SU-DHL-6 (cell line): Measurements from ENCODE around the gene SRPK1.
"Not testable (repeated sequence)": the region's sequence is repeated elsewhere in the genome, so short reads cannot be mapped to it uniquely, and the experiment has no call there.

Source experiments
- H2AFZ ChIP-seq: fragments of 200-600 bp; sonication (generic); 2 replicates; pipeline ENCODE4 v1.6.1; 2014; ENCODE audit warnings: low read depth, mild to moderate bottlenecking, moderate library complexity, mixed read lengths, antibody characterized with exemption, low read length; ENCODE audit not compliant: severe bottlenecking
- H3F3A ChIP-seq: fragments of 200-600 bp; shearing (Covaris generic); 2 replicates; pipeline ENCODE4 v1.6.0; 2016; ENCODE audit warnings: antibody characterized with exemption, mild to moderate bottlenecking; ENCODE audit not compliant: insufficient read depth
- H3K27ac ChIP-seq: fragments of 200-600 bp; sonication (generic); 2 replicates; pipeline ENCODE4 v1.5.1; 2016; ENCODE audit warnings: low read depth, mild to moderate bottlenecking, low read length, moderate library complexity, mixed read lengths
- H3K27me3 ChIP-seq: fragments of 200-600 bp; sonication (generic), shearing (Covaris generic); 2 replicates; pipeline ENCODE4 v1.6.0; 2014; ENCODE audit warnings: mild to moderate bottlenecking, low read length
- H3K36me3 ChIP-seq: fragments of 200-600 bp; sonication (generic); 2 replicates; pipeline ENCODE4 v1.6.1; 2014; ENCODE audit warnings: mild to moderate bottlenecking, low read length, mixed read lengths
- H3K4me2 ChIP-seq: fragments of 300-600, 200-600 bp; shearing (Covaris generic), sonication (generic); 2 replicates; pipeline ENCODE4 v1.6.0; 2014; ENCODE audit warnings: low read length, low read depth, mild to moderate bottlenecking; ENCODE audit not compliant: poor library complexity, severe bottlenecking
- H3K4me3 ChIP-seq: fragments of 200-600 bp; sonication (generic); 2 replicates; pipeline ENCODE4 v1.5.1; 2014; ENCODE audit warnings: antibody characterized with exemption, low read length, mild to moderate bottlenecking, mixed read lengths; ENCODE audit not compliant: insufficient read depth, poor library complexity, severe bottlenecking
- H3K79me2 ChIP-seq: fragments of 200-600 bp; sonication (generic); 2 replicates; pipeline ENCODE4 v1.6.1; 2014; ENCODE audit warnings: mild to moderate bottlenecking, low read length, moderate library complexity; ENCODE audit not compliant: insufficient read depth
- H3K9ac ChIP-seq: fragments of 200-600 bp; sonication (generic); 2 replicates; pipeline ENCODE4 v1.7.0; 2014; ENCODE audit warnings: mild to moderate bottlenecking, low read length
- H3K9me2 ChIP-seq: fragments of 200-600 bp; sonication (generic); replicated peaks from 2 replicates; pipeline ENCODE4 v1.6.1; 2014; ENCODE audit warnings: low read length; ENCODE audit not compliant: insufficient read depth
- H3K9me3 ChIP-seq: fragments of 200-600 bp; sonication (generic); 2 replicates; pipeline ENCODE4 v1.6.1; 2014; ENCODE audit warnings: low read length, mixed read lengths; ENCODE audit not compliant: insufficient read depth
- H4K20me1 ChIP-seq: fragments of 200-600 bp; sonication (generic); 2 replicates; pipeline ENCODE4 v1.6.1; 2014; ENCODE audit warnings: low read depth, mild to moderate bottlenecking, antibody characterized with exemption, low read length, moderate library complexity, mixed read lengths
- EZH2phosphoT487 ChIP-seq: fragments of 200-600 bp; sonication (generic), shearing (Covaris generic); conservative IDR thresholded peaks from 2 replicates; pipeline ENCODE4 v1.6.1; 2018; ENCODE audit warnings: mild to moderate bottlenecking, antibody characterized with exemption, low read length, moderate library complexity, mixed read lengths
- TF ChIP-seq, protein P1 (sequence below): fragments of 200-600 bp; sonication (generic); IDR thresholded peaks from one replicate; pipeline ENCODE4 v1.5.1; 2017; ENCODE audit warnings: antibody characterized with exemption, mild to moderate bottlenecking, low read length, moderate library complexity; ENCODE audit not compliant: insufficient read depth, poor library complexity, severe bottlenecking

The SRPK1 gene

DNA sequence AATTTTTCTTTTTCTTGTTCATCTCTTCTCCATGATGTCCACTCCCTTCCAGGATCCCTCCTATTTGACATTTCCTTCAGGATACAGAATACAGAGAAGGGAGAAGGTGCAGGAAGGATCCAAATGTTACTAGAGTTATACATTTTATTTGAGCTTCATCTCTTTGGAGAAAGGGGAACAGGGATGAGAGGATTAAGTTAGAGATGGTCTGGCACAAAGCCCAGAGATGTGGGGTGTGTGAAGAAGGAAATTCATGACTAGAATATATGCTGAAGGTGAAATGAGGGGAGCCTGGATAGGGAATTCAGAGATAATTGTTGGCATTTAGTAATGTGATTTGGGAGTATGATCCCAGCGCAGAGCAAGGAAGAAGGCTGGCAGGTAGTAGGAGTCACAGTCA is 22.5 kb upstream of the SRPK1 start:
- no peak overlapping the region for H3K9ac ChIP-seq
- H3K79me2 ChIP-seq: no peaks in the 10 kb centered on the region
- H3K9me2 ChIP-seq: no peaks in the 10 kb centered on the region
- H3K4me2 ChIP-seq: no peak overlapping the region
- no peak for TF ChIP-seq EZH2phosphoT487
- TF ChIP-seq, protein P1, sequence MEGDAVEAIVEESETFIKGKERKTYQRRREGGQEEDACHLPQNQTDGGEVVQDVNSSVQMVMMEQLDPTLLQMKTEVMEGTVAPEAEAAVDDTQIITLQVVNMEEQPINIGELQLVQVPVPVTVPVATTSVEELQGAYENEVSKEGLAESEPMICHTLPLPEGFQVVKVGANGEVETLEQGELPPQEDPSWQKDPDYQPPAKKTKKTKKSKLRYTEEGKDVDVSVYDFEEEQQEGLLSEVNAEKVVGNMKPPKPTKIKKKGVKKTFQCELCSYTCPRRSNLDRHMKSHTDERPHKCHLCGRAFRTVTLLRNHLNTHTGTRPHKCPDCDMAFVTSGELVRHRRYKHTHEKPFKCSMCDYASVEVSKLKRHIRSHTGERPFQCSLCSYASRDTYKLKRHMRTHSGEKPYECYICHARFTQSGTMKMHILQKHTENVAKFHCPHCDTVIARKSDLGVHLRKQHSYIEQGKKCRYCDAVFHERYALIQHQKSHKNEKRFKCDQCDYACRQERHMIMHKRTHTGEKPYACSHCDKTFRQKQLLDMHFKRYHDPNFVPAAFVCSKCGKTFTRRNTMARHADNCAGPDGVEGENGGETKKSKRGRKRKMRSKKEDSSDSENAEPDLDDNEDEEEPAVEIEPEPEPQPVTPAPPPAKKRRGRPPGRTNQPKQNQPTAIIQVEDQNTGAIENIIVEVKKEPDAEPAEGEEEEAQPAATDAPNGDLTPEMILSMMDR: no peak
- H4K20me1 ChIP-seq: no peaks in the 10 kb centered on the region
- H3F3A ChIP-seq: no peaks in the 10 kb centered on the region
- no peak overlapping the region for H3K27ac ChIP-seq
- H3K4me3 ChIP-seq: no peak overlapping the region
- H3K27me3 ChIP-seq: no peaks in the 10 kb centered on the region
- no peaks in the 10 kb centered on the region for H3K36me3 ChIP-seq
- H2AFZ ChIP-seq: no peak overlapping the region
- H3K9me3 ChIP-seq: peaks cover 15% of the 10 kb centered on the region; the same call in 1 of the 2 replicates

DNA sequence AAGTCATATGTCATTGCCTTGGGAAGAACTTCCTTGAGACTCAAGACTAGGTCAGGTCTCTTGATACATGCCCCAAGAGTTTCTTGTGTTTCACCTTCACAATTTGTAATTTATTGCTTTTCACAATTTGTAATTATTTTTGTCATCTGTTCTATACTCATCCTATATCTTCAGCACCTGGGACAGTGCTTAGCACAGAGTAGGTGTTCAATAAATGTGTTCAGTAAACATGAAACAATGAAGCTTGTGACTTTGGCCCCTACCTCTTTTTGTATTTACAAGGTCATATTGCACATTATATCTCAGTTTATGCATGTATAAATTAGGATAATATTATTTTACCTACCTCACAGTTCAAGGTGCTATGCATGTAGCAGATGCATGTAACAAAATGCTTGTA is 21.5 kb upstream of the SRPK1 start:
- TF ChIP-seq, protein P1: no peak
- TF ChIP-seq EZH2phosphoT487: no peak
- Histone ChIP-seq H3K4me3 (no peak overlapping the region), H3K4me2 (no peak overlapping the region), H2AFZ (no peak overlapping the region), H4K20me1 (no peaks in the 10 kb centered on the region), H3K9ac (no peak overlapping the region), H3K27me3 (no peaks in the 10 kb centered on the region), H3K79me2 (no peaks in the 10 kb centered on the region), H3F3A (no peaks in the 10 kb centered on the region), H3K9me2 (no peaks in the 10 kb centered on the region), H3K27ac (no peak overlapping the region), H3K36me3 (no peaks in the 10 kb centered on the region), H3K9me3 (peaks cover 24% of the 10 kb centered on the region; the same call in 1 of the 2 replicates)

DNA sequence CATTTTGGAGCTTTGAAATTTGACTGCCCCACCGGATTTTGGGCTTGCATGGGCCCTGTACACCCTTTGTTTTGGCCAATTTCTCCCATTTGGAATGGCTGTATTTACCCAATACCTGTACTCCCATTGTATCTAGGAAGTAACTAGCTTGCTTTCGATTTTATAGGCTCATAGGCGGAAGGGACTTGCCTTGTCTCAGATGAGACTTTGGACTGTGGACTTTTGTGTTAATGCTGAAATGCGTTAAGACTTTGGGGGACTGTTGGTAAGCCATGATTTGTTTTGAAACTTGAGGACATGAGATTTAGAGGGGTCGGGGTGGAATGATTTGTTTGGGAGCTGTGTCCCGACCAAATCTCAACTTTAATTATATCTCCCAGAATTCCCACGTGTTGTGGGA is 20.3 kb upstream of the SRPK1 start:
- H3K9me3 ChIP-seq: peaks cover 31% of the 10 kb centered on the region; the same call in 1 of the 2 replicates
- H3K36me3 ChIP-seq, H3K9me2 ChIP-seq, H3K27ac ChIP-seq, H4K20me1 ChIP-seq, H3K9ac ChIP-seq, H2AFZ ChIP-seq, H3K79me2 ChIP-seq, H3K27me3 ChIP-seq, H3K4me3 ChIP-seq, H3F3A ChIP-seq, H3K4me2 ChIP-seq: not testable (repeated sequence)

DNA sequence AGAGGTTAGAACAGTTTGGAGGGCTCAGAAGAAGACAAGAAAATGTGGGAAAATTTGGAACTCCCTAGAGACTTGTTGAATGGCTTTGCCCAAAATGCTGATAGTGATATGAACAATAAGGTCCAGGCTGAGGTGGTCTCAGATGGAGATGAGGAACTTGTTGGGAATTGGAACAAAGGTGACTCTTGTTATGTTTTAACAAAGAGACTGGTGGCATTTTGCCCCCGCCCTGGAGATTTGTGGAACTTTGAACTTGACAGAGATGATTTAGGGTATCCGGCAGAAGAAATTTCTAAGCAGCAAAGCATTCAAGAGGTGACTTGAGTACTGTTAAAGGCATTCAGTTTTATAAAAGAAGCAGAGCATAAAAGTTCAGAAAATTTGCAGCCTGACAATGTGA is 19.1 kb upstream of the SRPK1 start:
- not testable (repeated sequence) for H3K4me3 ChIP-seq, H3K36me3 ChIP-seq, H2AFZ ChIP-seq, H3K27me3 ChIP-seq, H3K9ac ChIP-seq, H4K20me1 ChIP-seq, H3K9me2 ChIP-seq, H3K4me2 ChIP-seq, H3F3A ChIP-seq, H3K79me2 ChIP-seq, H3K27ac ChIP-seq
- H3K9me3 ChIP-seq: peaks cover 31% of the 10 kb centered on the region; the same call in 1 of the 2 replicates

DNA sequence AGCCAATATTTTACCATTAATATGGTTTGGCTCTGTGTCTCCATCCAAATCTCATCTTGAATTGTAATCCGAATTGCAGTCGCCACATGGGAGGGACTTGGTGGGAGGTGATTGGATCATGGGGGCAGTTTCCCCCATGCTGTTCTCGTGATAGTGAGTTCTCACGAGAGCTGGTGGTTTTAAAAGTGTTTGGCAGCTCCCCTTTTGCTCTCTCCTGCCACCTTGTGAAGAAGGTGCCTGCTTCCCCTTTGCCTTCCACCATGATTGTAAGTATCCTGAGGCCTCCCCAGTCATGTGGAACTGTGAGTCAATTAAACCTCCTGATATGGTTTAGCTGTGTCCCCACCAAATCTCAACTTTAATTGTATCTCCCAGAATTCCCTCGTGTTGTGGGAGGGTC is 18.4 kb upstream of the SRPK1 start:
- not testable (repeated sequence) for H3K79me2 ChIP-seq, H3K9me2 ChIP-seq, H3K9ac ChIP-seq, H3K36me3 ChIP-seq, H2AFZ ChIP-seq, H3F3A ChIP-seq, H3K4me3 ChIP-seq, H3K27me3 ChIP-seq, H3K4me2 ChIP-seq, H3K27ac ChIP-seq, H4K20me1 ChIP-seq
- peaks cover 31% of the 10 kb centered on the region; the same call in 1 of the 2 replicates for H3K9me3 ChIP-seq
